Activated T-cell treated with anti-CD3 and anti-CD28 coated beads, Interleukin-2, amount 50 U/mL, for 48 hours (primary cell): ENCODE results near the gene MAD2L2.

Source experiments
- DNase-seq, 2 experiments: peaks; one replicate each; pipeline ENCODE4 v3.0.0-alpha.2; 2020

MAD2L2 gene

DNA sequence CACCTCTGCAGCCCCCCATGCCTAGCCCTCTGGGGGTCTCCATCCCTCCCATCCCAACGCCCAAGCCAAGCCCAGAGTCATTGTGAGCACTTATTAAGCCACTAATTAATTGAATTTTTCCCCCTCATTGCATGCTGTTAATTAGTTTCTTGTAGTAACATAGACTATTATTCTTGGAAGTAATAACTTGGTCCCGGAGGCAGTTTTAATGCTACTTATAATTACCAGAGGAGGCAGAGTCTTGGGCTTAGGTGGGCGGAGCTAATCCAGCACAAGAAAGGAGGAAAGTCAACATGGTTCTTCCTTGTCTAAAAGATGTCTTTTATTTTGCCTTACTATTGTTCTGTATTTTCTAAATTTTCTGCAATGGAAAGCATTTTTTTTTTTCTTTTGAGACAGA, 54.4 kb downstream of the MAD2L2 start:
- DNase-seq = no peak
